T-helper 2 cell treated with Interferon-gamma antibody and Interleukin-4, amounts not matched to agents 100 ng/mL and 5 ng/mL, for 36 hours (primary cell): Measurements from ENCODE around the gene ADAM30. TPM values are rescaled to one million over a fixed set of nuclear protein-coding genes. Genes with fewer than 3 reads are reported as not detected.

ENCODE experiments used
- intact Hi-C: fragments of 100-400 bp; cut with micrococcal nuclease; formaldehyde crosslinking; loops from one replicate; pipeline ENCODE4 v1.15.1; 2023
- total RNA-seq: library from RNA; stranded (reverse); gene quantifications from 2 replicates; pipeline ENCODE4 v1.2.3, GENCODE V29; 2022

ADAM30 gene
- total RNA-seq, 1 donor from 2014 or later = not detected

DNA sequence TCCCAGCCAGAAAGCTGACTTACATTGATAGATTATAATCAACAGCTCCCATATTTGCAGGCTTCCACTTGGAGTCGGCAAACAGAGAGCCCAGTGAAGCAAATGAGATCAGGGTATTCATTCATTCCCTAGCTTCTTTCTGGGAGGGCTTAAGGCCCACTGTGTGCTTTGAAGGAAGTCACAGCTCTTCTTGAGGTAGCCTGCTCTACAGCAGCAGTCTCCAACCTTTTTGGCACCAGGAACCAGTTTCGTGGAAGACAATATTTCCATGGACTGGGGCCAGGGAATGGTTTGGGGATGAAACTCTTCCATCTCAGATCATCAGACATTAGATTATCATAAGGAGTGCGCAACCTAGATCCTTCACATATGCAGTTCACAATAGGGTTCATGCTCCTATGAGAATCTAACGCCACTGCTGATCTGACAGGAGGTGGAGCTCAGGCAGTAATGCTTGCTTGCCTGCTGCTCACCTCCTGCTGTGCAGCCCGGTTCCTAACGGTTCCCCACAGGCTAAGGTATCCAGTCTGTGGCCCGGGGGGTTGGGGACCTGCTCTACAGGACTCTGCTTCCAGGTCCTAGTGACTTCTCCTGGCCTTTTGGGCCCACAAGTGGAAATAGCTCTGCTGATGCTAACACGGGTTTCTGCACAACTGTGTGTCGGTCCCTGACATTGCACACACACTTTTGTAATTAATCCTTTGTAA lies 13.7 kb upstream of the ADAM30 start:
- intact Hi-C loops = no loop called here

DNA sequence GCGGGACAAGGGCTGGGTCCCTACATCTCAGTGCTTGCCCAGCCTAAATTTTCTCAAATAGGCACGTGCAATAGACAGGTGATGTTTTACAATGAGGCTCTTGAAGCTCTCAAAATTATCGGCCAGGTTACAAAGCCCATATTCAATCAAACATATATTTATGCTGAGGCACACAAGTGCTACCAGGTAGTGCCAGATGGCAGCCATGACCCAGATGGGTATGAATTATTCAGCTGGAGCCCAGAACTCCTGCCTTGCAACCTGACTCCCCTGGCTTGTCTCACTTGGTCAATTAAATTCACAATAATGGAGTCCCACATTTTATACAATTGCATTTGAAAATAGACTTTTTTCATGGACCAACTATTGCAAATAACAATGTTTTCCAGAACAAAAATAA lies 12.3 kb upstream of the ADAM30 start:
- intact Hi-C loops = no loop called here

DNA sequence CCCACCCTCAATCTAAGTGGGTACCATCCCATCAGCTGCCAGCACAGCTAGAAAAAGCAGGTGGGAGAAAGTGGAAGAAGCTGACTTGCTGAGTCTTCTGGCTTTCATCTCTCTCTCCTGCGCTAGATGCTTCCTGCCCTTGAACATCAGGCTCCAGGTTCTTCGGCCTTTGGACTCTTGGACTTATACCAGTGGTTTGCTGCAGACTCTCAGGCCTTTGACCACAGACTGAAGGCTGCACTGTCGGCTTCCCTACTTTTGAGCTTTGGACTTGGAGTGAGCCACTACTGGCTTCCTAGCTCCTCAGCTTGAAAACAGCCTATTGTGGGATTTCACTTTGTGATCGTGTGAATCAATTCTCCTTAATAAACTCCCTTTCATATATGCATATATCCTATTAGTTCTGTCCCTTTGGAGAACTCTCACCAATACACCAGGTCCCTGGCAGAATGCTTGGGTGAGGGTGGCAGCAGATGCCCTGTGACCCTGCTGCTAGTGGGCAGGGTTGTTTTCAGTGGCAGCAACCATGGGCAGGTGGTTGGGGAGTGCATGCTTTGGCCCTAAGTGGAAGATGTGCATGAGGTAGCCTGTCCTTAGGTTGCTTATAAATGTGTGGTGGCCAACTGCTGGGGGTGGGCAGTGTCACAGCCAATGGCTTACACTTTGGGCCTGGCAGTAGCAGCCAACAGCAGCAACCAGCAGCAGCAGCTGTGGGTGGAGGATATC lies 10.8 kb upstream of the ADAM30 start:
- intact Hi-C loops = no loop called here

DNA sequence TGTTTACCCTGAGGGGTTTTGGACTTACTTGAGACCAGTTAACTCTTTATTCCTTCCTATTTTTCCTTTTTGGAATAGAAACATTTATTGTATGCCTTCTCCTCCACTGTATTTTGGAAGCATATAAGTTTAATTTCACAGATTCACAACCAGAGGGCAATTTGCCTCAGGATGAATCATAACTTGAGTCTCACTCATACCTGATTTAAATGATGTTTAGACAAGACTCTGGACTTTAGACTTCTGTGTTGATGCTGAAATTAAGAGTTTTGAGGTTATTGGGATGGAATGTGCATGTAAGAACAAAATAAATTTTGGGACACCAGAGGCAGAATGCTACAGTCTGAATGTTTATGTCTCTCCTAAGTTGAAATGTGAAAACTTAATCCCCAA lies 7.1 kb upstream of the ADAM30 start:
- intact Hi-C loops = no loop called here

DNA sequence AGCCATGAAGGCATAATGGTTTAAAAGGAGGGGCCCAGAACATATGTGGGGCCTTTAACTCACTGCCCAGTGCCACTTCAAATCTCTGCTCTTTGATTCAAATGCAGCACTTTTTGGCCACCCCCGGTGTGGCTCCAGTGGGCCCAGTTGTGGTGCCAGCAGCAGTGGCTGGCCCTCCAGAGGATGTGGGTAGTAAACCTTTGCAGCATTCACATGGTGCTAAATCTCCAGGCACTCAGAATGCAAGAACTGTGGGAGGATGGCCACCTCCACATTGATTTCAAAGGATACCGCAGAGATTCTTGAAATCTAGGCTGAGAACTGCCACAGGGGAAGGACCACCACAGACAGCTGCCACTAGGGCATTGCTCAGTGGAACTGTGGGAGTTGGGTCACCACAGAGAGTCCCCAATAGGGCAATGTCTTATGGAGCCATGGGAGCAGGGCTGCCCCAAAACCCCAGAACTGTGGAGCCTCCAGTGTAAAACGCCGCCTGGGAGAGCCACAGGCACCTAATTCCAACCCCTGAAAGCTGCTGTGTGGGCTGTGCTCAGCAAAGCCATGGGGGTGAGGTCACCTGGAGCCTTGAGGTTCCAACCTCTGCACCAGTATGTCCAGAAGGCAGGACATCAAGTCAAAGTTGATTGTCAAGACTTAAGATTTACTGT lies 6.6 kb upstream of the ADAM30 start:
- intact Hi-C loops = no loop called here

DNA sequence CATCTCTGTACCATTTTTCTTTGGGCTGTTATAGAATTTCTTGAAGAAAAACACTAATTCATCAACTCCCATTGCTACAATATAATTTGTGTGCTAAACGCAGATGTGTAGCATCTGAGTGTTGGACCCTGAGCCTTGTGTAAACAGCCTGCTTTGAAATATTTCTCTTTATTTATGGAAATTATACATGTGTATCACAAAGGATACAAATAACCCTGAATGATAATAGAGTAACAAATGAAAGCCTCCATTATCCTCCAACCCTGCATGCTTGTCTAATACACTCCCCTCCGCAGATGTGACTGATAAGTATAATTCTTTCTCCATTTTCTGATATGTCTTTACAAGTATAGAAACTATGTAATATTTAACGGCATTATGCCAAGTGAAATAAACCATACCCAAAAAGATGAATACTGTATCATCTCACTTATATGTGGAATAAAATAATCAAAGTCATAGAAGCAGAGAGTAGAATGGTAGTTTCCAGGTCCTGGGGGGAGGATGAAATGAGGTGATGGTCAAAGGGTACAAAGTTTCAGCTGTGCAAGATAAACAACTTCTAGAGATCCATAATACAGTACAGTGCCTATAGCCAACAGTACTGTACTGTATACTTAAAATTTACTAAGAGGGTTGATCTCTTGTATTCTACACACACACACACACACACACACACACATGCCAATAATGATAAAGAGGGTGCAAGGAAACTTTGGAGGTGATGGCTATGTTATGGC lies 2.8 kb upstream of the ADAM30 start:
- intact Hi-C loops = no loop called here

DNA sequence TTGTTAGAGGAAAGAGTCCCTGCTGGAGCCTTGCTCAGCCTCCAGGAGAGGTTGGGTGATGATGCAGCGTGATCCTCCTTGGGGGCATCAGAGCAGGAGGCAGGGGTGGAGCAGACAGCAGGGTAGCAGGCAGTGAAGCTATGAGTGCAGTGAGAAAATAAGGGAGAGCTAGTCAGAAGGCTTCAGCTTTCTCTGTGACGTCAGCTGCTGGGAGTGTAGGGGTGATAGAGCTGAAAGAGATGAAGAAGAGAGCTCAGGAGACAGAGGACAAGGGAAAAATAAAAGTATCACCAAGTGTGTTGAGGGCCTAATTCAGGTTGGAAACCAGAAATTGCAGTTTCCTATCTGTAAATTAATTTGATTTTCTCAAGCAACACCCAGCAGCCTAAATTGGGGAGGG lies 2.2 kb upstream of the ADAM30 start:
- intact Hi-C loops = no loop called here

DNA sequence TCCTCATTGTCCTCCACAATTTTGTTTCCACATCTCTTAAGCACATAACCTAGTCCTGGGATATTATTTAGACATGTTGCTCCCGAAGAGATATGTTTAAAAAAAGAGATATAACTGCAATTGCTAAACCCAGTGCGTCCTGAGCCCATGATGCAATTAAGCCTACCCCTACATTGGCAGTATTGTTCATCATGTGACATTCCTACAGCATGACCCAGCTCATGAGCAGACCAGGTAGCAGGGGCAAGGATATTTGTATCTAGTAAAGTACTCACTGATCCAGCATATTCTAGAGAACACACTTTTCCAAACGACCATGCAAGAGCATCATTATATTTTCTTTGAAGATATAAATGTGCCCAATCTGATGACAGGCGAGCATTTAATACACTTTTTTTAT lies 1.2 kb downstream of the ADAM30 start:
- intact Hi-C loops = no loop called here

DNA sequence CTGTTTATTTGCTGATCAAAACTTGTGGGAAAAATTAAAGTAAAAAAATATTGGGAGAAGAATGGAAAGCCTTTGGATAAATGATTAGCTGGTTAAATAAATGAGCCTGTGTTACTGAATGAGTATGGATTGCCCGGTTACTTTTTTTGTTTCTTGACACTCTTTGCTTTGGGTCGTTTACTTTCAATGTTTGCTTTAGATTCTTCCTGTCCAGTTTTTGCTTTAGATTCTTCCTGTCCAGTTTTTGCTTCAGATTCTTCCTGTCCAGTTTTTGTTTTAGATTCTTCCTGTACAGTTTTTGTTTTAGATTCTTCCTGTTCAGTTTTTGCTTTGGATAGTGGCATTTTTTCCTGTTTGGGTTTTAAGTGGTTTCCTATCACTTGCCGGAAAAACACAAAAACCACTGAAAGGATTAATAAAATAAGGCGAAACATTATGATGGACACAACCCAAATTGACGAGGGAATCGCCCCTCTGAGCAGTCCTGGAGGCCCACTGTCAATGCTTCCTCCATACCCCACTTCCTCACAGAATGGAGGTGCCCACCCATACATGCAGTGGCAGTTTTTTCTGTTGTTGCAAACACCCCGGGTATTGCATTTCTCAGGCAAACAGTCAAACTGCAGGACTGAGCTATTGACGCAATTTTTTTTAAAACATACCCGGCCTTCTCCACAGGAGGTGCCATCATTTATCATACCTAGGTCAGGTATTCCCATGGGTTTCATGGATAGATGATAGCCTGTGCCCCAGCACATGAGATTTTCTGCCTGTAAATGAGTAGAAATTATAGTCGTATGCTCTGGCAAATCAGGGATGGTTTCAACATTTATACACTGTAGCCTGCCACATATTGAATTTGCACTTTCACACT lies 2.3 kb downstream of the ADAM30 start:
- intact Hi-C loops = no loop called here

DNA sequence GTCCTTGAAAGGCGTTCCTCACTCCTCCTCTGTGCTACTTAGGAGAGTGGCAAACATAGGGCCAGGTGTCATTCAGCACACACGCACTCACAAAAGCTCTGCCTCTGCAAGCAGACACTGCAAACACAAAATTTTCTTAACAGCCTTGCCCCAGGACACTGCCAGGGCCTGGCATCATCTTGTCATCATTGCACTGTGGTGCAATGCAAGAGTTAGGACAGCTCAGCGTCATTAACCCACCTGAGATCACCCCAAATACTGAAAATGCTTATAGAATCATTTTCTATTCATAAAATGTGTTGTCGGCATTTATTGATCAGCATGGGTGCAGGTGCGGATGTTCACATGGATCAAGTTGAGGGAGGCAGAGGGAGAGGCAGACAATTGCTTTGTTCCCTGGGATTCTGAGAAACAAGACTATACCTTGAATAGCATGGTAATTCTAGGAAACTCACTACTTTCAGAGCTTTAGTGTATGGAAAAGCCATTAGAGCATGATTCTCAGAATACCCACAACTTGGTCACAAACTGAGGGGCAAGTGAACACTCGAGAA lies 3.0 kb downstream of the ADAM30 start:
- intact Hi-C loops = no loop called here

DNA sequence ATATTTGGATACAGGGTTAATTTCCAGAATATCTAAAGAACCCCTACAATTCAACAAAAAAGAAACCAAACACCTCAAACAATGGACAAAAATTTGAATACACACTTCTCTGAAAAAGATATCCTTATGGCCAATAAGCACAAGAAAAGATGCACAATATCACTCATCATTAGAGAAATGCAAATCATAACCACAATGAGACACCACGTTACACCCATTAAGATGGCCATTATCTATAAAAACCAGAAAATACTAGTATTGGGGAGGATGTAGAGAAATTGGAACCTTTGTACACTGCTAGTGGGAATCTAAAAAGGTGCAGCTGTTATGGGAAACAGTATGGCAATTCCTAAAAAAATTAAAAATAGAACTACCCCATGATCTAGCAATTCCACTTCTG lies 4.9 kb downstream of the ADAM30 start:
- intact Hi-C loops = no loop called here

DNA sequence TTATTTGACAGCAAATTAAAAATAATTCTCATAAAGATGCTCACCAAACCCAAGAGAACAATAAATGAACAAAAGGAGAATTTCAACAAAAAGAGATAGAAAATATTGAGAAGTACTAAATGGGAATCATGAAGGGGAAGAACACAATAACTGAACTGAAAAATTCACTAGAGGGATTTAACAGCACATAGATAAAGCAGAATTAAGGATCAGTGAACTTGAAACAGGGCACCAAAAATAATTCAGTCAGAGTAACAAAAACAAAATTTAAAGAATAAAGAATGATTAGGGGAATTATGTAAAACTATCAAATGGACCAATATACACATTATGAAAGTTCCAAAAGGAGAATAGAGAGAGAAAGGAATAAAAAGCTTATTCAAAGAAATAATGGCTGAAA lies 7.8 kb downstream of the ADAM30 start:
- intact Hi-C loops = loop anchor here (5.0 kb wide), 1 partner anchor 79 kb away; no protein-coding TSS in a partner anchor

DNA sequence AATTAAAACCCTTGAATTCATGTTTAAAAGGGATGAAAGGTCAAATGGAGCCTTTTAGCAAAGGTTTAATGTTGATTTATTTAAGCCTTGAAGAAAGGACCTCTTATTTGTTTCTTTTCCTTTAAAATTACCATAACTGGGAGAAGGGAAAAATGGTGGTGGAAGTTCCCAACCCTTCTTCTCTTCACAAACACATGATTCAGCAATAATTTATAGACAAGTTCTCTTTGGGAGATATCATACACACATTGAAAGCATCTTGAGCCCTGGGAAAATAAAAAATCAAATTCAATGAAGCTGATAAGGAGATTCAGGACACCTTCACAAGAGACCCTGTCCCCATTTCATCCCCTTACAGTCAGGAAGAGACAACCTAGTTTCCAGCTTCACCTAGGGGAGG lies 8.9 kb downstream of the ADAM30 start:
- intact Hi-C loops = loop anchor here (5.0 kb wide), 1 partner anchor 80 kb away; no protein-coding TSS in a partner anchor

DNA sequence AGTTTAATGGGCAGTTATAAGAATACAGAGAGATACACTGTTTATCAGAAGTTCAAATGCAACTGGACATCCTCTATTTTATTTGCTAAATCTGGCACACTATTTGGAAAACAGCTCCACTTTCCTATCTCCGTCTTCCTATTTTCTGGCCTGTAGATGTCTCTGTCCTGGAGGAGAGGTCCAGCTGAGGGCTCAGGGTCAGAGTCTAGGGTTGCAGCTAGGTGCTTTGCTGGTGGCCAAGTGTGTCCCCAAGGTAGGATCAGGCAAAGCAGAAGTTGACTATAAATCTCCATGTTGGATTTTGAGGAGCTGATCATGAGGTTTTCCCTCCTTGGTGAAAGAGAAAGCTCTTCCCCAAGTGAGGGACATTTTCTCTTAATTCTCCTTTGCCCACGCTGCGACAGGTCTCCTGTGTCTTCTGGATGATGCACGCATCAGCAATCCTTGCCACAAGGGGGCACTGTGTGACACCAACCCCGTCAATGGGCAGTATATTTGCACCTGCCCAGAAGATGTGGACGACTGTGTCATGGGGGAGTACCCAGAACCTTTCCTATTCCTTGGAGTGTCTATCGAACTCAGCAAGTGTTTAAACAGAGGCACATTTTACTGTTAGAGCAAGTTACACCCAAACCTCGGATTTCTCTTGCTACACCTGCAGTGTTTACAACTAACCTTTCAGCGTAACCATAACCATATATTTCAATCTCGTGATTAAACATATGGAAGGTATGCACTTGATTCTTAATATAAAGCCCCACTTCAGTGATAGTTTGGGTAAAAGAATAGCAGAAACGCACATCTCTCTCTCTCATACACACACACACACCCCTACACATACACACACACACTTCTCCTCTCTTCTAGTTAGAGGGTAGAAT lies 10.2 kb downstream of the ADAM30 start:
- intact Hi-C loops = loop anchor here (5.0 kb wide), 1 partner anchor 81 kb away; no protein-coding TSS in a partner anchor

DNA sequence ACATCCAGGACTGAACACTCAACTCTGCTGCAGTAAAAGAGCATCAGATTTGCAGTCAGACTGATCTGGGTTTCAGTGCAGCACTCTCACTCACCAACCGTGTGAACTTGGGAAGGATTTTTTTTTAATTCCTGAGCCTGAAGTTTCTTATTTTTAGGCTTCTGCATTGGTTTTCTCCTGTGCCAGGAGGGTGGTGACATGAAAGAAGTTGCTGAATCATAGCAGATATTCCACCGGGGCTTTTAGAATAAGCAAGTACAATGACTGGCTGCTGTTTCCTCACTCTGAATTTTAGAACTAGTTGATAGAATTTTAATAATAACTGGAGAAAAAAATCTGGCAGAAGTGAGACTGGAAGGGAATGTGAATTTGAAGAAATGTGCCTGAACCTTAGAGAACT lies 11.6 kb downstream of the ADAM30 start:
- intact Hi-C loops = loop anchor here (5.0 kb wide), 1 partner anchor 83 kb away; no protein-coding TSS in a partner anchor

DNA sequence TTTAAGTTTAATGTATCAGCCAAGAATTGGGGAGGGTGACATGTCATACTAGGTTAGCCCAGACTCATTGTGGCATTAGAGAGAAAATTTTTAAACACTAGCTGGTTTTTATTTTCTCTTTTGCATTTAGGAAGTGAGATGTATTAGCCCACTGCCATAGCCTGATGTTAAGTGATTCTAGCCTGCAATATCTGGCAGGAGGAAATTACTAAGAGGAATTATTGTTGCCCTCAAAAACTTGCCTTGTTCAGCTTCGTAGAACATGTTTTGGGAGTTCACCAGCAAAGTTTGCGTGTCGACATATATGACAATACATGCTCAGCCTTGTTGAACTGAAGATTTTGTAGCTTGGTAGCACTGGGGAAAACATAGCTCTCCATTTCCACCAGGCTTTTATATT lies 12.5 kb downstream of the ADAM30 start:
- intact Hi-C loops = no loop called here

DNA sequence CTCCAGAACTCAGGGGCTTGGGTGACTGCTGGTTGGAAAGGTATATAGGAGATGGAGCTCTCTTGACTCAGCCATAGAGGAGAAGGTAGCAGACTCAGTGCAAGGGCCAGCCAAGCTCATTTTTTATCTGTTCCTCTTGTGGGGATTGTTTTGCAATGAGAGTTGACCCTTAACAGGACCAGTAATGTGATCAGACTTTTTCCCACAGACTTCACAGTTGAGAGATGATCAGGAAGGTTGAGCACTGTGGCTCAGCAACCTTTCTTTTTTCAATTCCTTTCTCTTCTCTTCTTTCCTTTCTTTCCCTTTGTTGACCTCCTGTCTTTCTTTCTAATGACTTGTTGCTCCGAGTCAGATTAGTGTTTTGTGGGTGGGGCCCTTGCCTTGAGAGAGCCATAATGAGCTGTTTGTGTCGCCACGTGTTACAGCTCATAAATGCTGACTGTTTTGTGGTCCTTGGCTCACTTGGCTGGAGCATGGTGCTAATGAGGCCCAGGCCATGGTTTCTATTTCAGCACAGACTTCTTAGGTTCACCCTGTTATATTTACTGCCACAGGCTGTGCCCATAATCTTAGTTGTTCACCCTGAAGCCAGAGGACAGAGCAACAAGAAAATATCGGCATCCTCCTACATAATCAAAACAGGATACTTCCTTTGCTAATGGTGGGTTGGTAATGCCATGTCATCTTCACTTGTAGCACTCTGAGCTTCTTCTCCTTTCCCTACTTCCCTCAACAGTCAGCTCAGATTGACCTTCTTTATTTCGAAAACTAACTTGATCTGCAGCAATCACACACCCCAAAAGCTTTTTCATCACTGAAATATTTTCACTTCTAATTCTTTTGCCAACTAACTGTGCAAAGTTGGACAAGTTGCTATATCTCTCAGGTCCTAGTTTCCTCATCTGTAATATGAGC lies 13.9 kb downstream of the ADAM30 start:
- intact Hi-C loops = no loop called here
